Thyroid gland (tissue), 4 donors: Measurements from ENCODE around the gene ADAMTSL2.

Experiments used
- POLR2A ChIP-seq, 2 donors: fragments of 450-650 bp; IDR thresholded peaks; one replicate each; pipeline ENCODE4 v1.6.1; 2017; ENCODE audit warnings: antibody characterized with exemption in 2 of 2, mild to moderate bottlenecking in 2 of 2, moderate library complexity in 1 of 2
- TF ChIP-seq, protein P1 (sequence below), 6 experiments: fragments of 200-600 bp in 3 of 6; fragments of 450-650 bp in 3 of 6; sonication (generic) in 3 of 6; IDR thresholded peaks; one replicate each; pipeline ENCODE4 v1.5.1; 2016 to 2019; ENCODE audit warnings: antibody characterized with exemption in 6 of 6, mild to moderate bottlenecking in 2 of 6, inconsistent platforms in 1 of 6, moderate library complexity in 1 of 6

DNA sequence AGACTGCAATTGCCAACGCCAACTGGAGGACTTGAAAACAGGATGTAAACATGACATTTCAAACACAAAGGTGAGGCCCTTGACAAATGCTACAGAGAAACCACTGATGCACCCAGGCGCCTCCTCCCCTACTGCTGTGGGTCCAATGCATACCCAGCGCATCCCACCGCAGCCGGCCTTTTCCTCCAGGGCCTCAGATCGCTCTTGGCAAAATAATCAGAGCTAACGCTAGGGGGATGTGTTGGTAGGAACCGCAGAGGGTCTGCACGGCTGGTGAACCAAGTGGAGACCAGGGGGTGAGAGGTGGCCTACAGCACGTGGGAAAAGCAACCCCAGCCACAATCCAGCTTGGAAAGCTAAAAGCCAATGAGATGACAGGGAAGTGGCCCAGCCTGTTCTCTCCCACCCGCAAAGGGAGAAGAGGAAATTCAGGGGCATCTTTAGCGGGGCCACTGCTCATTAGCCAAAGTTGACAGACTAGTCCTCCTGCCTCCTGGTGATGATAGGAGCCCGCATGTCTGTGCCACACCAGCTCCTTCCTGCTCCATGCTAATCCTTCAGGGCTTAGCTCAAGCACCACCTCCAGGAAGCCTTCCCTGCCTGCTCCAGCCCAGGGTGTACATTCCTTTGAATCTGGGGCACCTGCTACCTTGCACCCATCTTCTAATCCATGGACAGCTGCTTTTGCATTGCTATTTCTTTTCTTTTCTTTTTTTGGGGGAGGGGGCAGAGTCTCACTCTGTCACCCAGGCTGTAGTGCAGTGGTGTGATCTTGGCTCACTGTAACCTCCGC lies 68.8 kb downstream of the ADAMTSL2 start:
- TF ChIP-seq, protein P1, sequence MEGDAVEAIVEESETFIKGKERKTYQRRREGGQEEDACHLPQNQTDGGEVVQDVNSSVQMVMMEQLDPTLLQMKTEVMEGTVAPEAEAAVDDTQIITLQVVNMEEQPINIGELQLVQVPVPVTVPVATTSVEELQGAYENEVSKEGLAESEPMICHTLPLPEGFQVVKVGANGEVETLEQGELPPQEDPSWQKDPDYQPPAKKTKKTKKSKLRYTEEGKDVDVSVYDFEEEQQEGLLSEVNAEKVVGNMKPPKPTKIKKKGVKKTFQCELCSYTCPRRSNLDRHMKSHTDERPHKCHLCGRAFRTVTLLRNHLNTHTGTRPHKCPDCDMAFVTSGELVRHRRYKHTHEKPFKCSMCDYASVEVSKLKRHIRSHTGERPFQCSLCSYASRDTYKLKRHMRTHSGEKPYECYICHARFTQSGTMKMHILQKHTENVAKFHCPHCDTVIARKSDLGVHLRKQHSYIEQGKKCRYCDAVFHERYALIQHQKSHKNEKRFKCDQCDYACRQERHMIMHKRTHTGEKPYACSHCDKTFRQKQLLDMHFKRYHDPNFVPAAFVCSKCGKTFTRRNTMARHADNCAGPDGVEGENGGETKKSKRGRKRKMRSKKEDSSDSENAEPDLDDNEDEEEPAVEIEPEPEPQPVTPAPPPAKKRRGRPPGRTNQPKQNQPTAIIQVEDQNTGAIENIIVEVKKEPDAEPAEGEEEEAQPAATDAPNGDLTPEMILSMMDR (IDR thresholded peaks at IDR 0.05) = no peak
- TF ChIP-seq POLR2A (IDR thresholded peaks at IDR 0.05) = no peak
